ENCODE results near the gene CYBA.

DNA sequence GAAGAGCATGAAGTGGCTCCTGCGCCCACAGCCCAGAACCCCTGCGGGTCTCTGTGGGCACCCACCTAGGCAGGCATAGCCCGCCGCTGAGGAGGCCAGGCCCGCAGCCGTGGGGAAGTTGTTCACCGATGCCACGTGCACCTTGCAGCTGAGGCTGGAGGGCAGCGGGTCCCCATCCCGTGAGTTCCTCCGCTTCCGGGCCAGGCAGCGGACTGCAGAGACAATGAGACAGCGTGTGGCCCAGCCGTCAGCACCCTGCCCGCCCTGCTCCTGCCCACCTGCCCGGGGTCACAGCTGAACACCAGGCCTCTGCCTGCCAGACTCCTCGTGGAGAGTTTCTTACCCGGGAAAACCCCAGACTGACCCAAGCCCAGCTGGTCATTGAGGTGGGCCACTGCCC is 6.5 kb upstream of the CYBA start:
- TF ChIP-seq, protein P1, sequence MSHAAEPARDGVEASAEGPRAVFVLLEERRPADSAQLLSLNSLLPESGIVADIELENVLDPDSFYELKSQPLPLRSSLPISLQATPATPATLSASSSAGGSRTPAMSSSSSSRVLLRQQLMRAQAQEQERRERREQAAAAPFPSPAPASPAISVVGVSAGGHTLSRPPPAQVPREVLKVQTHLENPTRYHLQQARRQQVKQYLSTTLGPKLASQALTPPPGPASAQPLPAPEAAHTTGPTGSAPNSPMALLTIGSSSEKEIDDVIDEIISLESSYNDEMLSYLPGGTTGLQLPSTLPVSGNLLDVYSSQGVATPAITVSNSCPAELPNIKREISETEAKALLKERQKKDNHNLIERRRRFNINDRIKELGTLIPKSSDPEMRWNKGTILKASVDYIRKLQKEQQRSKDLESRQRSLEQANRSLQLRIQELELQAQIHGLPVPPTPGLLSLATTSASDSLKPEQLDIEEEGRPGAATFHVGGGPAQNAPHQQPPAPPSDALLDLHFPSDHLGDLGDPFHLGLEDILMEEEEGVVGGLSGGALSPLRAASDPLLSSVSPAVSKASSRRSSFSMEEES (CRISPR knock-in tag; IDR thresholded peaks at IDR 0.05), result no peak
- no peak for TF ChIP-seq IRF2 (CRISPR knock-in tag; IDR thresholded peaks at IDR 0.05)
- TF ChIP-seq, protein P2, sequence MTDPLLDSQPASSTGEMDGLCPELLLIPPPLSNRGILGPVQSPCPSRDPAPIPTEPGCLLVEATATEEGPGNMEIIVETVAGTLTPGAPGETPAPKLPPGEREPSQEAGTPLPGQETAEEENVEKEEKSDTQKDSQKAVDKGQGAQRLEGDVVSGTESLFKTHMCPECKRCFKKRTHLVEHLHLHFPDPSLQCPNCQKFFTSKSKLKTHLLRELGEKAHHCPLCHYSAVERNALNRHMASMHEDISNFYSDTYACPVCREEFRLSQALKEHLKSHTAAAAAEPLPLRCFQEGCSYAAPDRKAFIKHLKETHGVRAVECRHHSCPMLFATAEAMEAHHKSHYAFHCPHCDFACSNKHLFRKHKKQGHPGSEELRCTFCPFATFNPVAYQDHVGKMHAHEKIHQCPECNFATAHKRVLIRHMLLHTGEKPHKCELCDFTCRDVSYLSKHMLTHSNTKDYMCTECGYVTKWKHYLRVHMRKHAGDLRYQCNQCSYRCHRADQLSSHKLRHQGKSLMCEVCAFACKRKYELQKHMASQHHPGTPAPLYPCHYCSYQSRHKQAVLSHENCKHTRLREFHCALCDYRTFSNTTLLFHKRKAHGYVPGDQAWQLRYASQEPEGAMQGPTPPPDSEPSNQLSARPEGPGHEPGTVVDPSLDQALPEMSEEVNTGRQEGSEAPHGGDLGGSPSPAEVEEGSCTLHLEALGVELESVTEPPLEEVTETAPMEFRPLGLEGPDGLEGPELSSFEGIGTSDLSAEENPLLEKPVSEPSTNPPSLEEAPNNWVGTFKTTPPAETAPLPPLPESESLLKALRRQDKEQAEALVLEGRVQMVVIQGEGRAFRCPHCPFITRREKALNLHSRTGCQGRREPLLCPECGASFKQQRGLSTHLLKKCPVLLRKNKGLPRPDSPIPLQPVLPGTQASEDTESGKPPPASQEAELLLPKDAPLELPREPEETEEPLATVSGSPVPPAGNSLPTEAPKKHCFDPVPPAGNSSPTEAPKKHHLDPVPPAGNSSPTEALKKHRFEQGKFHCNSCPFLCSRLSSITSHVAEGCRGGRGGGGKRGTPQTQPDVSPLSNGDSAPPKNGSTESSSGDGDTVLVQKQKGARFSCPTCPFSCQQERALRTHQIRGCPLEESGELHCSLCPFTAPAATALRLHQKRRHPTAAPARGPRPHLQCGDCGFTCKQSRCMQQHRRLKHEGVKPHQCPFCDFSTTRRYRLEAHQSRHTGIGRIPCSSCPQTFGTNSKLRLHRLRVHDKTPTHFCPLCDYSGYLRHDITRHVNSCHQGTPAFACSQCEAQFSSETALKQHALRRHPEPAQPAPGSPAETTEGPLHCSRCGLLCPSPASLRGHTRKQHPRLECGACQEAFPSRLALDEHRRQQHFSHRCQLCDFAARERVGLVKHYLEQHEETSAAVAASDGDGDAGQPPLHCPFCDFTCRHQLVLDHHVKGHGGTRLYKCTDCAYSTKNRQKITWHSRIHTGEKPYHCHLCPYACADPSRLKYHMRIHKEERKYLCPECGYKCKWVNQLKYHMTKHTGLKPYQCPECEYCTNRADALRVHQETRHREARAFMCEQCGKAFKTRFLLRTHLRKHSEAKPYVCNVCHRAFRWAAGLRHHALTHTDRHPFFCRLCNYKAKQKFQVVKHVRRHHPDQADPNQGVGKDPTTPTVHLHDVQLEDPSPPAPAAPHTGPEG (CRISPR knock-in tag; IDR thresholded peaks at IDR 0.05), result no peak
- TF ChIP-seq AGO2 (optimal IDR thresholded peaks at IDR 0.05; ENCODE audit: low read depth, low read length), result no peak
- TF ChIP-seq, protein P3, sequence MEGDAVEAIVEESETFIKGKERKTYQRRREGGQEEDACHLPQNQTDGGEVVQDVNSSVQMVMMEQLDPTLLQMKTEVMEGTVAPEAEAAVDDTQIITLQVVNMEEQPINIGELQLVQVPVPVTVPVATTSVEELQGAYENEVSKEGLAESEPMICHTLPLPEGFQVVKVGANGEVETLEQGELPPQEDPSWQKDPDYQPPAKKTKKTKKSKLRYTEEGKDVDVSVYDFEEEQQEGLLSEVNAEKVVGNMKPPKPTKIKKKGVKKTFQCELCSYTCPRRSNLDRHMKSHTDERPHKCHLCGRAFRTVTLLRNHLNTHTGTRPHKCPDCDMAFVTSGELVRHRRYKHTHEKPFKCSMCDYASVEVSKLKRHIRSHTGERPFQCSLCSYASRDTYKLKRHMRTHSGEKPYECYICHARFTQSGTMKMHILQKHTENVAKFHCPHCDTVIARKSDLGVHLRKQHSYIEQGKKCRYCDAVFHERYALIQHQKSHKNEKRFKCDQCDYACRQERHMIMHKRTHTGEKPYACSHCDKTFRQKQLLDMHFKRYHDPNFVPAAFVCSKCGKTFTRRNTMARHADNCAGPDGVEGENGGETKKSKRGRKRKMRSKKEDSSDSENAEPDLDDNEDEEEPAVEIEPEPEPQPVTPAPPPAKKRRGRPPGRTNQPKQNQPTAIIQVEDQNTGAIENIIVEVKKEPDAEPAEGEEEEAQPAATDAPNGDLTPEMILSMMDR (CRISPR knock-in tag; IDR thresholded peaks at IDR 0.05), result no peak
- TF ChIP-seq, protein P4, sequence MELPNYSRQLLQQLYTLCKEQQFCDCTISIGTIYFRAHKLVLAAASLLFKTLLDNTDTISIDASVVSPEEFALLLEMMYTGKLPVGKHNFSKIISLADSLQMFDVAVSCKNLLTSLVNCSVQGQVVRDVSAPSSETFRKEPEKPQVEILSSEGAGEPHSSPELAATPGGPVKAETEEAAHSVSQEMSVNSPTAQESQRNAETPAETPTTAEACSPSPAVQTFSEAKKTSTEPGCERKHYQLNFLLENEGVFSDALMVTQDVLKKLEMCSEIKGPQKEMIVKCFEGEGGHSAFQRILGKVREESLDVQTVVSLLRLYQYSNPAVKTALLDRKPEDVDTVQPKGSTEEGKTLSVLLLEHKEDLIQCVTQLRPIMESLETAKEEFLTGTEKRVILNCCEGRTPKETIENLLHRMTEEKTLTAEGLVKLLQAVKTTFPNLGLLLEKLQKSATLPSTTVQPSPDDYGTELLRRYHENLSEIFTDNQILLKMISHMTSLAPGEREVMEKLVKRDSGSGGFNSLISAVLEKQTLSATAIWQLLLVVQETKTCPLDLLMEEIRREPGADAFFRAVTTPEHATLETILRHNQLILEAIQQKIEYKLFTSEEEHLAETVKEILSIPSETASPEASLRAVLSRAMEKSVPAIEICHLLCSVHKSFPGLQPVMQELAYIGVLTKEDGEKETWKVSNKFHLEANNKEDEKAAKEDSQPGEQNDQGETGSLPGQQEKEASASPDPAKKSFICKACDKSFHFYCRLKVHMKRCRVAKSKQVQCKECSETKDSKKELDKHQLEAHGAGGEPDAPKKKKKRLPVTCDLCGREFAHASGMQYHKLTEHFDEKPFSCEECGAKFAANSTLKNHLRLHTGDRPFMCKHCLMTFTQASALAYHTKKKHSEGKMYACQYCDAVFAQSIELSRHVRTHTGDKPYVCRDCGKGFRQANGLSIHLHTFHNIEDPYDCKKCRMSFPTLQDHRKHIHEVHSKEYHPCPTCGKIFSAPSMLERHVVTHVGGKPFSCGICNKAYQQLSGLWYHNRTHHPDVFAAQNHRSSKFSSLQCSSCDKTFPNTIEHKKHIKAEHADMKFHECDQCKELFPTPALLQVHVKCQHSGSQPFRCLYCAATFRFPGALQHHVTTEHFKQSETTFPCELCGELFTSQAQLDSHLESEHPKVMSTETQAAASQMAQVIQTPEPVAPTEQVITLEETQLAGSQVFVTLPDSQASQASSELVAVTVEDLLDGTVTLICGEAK (IDR thresholded peaks at IDR 0.05), result no peak
- TF ChIP-seq, protein P4 (CRISPR knock-in tag; IDR thresholded peaks at IDR 0.05), result no peak
- no peak for TF ChIP-seq MZF1 (CRISPR knock-in tag; IDR thresholded peaks at IDR 0.05; ENCODE audit: borderline replicate concordance)
- no peak for TF ChIP-seq YY1 (IDR thresholded peaks at IDR 0.05; ENCODE audit: insufficient read depth, insufficient replicate concordance, low read depth, low read length)
- TF ChIP-seq ZNF747 (CRISPR knock-in tag; IDR thresholded peaks at IDR 0.05; ENCODE audit: borderline replicate concordance), result no peak
